CD4-positive, alpha-beta T cell treated with Interleukin-21 for 1 hour (primary cell): ENCODE data around the gene NCS1.
A peak's percentile ranks its signal among the peaks of the same experiment; 100 is the strongest.

Experiments
- DNase-seq: peaks from one replicate; pipeline ENCODE4 v3.0.0-alpha.2; 2020

Gene NCS1

DNA sequence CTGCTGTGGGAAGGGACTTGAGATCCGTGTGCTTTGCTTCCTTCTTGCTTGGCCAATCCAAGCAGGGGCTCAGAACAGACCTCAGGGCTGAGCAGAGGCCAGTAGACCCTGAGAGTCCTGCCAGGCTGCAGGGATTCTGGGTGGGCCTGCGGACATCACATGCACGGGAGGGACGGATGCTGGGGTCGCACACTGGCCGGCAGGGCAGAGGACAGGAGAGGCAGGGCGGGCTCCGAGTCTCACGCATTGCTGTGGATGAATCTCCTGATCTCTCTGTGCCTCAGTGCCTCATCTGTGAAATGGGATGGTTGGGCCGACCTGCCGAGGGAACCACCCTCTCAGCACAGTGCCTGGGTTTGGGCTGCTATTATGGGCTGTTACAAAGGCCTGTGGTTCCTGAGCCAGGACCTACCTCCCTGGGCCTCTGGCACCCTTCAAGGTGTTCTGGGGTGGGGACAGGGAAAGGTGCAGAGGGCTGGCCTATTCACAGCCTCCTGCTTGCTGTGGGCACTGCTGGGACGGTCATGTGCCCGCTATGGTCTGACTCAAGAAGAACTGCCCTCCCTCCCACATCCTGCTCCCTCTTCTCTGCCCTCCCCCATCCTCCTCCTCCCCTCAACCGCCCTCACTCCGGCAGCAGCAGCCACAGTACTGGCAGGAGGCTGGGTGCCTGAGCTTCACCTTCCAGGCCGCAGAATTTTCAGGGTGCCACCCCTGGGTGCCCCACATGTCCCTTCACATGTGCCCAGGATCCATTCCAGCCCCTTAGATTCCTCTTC is 43.3 kb downstream of the NCS1 start:
- no peak for DNase-seq

DNA sequence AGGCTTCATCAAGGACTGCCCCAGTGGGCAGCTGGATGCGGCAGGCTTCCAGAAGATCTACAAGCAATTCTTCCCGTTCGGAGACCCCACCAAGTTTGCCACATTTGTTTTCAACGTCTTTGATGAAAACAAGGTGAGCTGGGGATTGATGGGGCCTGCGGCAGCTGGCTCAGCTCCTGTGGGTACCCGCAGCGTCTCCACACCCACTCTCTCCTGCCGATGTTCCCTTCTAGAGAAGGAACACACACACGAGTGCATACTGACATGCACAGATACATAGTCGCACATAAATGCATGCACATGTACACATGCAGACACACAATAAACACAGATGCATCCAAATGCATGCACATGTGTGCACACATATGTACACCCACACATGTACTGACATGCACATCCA is 45.6 kb downstream of the NCS1 start:
- DNase-seq = no peak

DNA sequence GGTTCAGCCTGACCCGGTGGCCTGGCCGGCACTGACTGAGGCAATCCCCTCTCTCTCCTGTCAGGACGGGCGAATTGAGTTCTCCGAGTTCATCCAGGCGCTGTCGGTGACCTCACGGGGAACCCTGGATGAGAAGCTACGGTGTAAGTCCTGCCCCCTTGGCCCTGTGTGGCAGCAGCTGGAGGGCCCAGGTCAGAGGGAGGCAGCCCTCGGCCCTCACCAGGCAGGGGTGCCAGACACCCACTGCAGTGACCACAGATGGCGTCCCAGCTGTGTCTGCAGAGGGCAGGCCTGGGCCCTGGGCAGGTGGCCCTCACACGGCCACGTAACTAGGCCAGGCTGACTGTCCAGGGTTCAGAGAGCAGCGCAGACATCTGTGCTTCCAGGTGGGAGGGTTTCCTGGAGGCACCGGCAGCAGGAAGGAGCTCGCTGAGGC is 47.5 kb downstream of the NCS1 start:
- DNase-seq = no peak

DNA sequence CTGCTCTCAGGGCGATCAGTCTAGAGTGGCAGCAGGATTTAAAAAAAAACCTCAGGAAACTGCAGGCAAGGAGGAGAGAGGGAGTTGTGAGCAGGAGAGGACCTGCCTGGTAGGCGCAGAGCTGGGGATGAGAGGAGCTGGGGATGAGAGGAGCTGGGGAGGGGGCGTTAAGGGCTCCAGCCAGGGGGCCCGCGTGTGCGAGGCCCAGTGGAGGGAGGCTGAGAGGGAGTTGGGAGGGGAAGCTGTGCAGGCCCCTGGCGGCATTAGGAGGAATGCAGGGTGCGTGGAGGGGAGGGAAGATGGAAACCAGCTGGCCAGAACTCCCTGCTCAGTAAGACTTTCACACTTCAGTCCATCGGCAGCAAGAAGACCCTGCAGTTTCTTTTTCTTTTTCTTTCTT is 48.1 kb downstream of the NCS1 start:
- no peak for DNase-seq

DNA sequence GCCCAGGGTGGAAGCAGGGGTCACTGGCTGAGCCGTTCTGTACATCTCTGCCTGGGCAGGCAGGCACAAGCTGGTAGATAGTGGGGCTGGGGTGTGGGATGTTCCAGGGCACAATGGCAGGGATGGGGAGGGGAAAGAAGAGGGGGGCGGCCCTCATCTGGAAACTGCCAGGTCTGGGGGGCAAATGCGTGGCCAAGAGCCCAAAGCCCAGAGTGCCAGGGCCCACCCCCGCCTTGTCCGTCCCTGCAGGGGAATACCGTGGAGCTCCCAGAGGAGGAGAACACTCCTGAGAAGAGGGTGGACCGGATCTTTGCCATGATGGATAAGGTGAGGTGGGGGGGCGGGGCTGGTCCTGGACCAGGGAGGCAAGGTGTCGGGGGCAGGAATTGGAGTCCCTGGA is 50.6 kb downstream of the NCS1 start:
- DNase-seq = no peak

DNA sequence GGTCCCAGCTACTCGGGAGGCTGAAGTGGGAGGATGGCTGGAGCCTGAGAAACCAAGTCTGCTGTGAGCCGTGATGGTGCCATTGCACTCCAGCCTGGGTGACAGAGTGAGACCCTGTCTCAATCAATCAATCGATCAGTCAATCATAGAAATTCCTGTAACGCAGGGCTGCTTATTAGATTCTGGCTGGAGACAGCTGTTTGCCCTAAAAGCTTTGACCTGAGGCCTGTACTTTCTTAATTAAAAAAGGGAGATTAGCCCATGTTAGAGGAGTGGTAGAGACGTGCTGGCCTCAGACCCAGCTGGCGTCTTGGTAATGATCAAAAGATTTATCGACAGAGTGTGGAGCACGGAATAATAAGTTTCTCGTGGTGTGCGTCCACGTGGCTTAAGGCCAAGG is 52.9 kb downstream of the NCS1 start:
- no peak for DNase-seq

DNA sequence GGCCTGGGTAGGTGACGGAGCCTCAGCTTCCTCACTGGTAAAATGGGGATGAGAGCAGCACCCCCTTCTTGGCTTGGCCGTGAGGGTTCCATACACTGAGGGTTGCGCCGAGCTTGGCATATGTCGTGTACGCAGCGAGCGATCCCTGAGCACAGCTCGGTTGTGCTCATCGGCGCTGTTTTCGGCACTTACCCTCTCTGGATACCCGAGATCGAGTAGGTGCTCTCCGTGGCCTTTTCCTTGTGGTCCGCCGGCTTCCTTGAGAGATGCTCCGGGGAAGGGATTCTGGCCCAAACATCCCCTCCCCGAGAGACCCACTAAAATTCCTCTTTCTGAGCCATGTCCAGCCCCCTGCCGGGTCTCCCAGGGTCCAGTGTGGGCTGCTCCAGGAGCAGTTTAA is 53.4 kb downstream of the NCS1 start:
- DNase-seq = no peak

DNA sequence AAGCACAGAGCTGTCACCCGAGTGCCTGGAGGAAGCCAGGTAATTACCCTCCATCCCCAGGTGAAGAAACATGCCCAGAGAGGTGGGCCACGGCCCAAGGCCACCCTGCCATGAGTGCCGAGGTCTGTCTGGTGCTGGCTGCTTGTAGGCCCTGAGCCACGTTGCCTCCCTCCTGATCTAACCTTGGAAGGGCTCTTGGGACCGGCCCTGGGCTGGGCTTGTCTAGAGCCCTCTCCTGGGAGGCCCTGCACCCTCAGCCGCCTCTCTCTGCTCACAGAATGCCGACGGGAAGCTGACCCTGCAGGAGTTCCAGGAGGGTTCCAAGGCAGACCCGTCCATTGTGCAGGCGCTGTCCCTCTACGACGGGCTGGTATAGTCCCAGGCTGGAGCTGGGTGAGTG is 53.9 kb downstream of the NCS1 start:
- no peak for DNase-seq

DNA sequence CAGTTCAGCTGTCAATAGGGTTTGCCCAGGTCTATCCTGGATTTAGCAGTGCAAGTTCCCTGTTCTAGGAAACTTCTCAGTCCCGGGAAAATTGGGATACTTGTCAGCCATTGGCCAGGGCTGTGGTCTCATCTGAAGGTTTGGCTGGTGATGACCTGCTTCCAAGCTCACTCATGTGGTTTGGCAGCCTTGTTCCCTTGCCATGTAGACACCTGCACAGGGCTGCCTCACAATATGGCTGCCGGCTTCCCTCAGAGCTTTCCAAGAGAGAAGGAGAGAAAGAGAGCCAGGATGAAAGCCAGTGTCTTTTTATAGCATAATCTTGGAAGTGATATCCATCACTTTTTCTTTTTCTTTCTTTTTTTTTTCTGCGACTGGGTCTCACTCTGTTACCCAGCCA is 55.6 kb downstream of the NCS1 start:
- DNase-seq = no peak

DNA sequence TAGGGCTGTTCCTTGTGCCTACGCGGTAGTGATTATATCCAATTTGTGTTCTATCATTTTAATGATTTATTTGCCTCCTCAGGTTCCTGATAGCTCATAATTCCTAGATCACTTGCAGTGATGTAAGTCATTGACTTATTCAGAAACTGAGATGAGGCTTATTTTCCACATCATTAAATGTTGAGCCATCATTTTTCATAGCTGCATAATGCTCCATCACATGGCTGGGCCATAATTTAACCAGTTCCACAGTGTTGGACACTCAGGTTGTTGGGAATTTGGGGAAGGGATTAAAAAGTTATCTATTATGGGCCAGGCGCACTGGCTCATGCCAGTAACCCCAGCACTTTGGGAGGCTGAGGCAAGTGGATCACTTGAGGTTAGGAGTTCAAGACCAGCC is 57.6 kb downstream of the NCS1 start:
- no peak for DNase-seq

DNA sequence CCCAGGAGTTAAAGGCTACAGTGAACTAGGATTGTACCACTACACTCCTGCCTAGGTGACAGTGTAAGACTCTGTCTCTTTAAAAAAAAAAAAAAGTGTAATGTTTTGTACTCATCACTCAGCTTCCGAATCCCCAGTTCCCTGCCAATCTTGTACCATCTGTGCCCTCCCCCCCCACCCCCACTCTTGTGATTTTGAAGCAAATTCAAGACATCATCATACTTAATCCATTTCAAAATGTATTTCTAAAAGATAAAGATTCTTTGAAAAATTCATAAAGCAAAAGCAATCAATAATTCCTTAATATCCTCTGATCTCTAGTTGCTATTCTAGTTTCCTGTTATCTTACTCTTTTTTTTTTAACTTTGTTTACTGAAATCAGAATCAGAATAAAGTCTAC is 58.4 kb downstream of the NCS1 start:
- DNase-seq = no peak

DNA sequence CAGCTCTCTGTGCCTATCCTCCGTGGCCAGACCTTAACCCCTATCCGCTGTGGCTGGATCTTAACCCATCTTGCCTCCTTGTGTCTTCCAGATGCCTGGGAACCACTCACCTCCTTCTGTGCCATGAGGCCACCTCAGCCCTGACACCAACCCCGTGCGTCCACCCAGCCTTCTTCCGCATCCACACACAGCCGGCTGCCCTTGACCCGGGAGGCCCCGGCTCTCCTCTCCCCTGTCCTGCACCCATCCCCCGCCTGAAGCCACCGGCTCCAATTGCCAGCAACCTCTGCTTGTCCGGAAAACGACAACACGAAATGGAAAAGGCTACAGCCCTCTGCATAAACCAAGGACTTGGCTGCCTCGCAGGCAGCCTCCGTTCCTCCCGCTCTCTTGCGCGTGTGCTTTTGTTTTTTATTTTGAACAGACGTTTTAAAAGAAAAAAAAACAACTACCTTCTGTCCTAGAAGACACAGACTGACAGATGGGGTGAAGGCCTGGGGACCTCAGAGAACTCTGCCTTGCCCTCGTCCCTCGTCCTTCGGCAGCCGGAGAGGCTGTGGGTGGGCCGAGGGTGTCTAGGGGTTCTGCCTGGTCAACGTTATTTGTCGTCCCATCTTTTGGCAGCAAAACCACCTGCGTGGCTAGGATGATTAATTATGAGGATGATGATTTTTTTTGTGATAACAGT is 60.8 kb downstream of the NCS1 start:
- no peak for DNase-seq

DNA sequence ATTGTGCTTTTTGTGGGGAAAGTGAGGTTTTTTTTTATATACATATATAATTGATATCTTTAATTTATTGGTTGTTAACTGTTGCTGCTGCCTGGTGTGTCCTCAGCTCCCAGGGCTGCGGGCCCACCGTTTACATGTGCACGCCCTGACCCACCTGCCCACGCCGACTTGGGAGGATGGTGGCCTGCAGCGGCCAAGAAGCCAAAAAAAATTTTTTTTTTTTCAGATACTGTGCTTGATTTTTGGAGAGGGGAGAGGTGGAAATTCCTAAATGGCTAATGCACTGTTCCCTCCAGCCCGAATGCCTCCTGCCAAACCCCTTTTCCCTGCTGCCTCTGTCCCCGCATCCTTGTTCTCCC is 61.4 kb downstream of the NCS1 start:
- DNase-seq = no peak

DNA sequence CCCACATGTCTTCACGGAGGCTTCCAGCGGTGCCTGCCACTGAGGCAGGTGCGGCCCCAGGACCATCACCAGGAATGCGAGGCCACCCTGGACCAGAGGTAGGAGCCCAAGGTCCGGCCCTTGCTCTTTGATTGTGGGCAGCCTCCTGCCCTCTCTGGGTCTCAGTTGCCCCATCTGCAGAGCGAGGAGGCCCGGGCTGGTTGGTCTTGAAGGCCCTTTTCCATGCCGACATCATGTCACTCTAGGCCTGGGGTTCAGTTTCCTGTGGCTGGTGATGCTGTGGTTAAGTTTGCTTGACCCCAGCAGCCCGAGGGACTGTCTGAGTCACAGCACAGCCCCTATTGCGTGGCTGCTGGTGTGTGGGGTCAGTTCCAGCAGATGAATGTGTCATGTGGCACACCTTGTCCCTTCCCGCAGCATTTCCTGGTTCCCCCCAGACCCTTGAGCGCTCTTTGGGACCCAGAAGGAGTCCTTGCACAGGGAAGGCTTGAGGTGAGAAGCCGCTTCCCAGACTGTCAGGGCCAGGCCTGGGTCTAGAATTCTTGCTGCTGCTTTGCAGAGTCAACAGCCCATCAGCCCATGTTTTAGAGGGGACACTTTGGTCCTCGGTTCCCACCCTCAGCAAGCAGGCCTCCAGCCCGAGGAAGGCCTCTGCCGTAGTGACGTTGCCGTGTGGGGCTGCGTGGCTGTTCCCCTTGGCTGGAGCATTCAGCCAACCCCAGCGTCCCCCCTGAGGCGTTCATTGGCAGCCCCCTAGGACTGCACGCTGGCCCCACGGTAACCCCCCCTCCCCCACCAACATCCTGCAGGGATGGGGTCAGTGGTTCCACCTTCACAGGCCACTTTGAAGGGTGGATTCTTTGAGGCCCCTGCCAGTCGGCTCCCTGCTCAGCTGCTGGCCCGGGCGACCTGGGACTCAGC is 62.4 kb downstream of the NCS1 start:
- no peak for DNase-seq

DNA sequence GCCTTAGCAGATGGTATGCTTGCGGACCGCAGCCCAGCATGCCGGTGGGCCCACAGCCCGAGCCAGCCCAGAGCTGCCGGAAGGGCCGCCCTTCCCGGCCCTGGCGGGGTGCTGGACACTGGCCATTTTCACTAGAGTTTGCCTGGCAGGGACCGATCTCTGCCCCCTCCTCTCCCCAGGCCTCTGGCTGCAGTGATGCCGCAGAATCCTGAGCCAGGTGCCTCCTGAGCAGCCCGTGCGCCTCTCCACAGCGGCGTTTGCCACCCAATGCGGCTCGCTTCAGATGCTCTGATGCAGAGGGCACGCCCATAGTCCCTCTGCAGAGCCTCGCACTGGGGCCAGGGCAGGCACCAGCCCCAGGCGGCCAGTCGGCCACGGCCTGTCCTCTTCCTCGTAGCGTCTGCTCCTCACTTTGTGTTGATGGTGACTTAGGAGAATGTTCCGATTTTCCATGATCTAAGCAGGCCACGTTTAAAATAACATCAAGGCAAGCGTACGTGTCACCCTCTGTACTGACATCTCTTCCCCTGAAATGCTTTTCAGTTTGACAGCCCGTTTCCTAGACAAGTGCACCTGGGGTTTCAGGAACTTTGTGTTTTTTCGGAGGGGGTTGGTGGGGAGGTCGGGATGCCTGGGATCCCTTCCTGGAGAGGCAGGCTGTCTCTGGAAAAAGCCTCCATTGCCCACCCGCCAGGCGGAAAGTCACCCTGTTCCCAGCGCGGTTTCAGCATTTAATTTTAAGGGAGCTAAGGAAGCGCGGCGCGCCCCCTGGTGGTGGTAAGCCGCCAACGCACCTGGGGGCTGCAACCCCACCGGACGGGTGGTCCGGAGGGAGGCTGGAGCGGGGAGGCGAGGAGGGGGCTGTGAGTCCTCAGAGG is 63.6 kb downstream of the NCS1 start:
- peak; percentile 65 for DNase-seq

DNA sequence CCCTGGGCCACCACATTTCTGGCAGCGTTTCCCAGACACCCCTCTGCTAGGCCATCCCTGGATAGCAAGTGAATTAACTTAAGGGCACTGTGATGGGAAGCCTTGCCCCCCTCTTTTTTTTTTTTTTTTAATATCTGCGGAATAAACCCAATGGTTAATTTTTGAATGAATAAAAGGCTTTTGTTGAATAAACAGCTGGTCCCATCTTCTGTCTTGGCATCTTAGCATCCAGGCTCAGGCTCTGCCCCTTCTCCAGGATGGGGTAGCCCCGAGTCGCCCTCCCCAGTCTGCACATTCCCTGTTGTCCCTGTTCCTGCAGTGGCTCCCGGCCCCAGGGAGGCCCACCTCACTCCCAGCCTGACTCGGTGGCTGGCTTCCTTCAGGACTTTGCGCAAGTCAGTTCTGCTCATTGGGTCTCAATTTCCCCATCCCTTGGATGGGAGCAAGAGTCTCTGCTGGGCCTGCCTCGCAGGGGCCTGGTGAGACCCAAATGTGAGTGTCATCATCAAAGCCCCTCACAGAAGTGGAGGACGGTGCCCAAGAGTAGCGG is 64.3 kb downstream of the NCS1 start:
- DNase-seq = no peak

DNA sequence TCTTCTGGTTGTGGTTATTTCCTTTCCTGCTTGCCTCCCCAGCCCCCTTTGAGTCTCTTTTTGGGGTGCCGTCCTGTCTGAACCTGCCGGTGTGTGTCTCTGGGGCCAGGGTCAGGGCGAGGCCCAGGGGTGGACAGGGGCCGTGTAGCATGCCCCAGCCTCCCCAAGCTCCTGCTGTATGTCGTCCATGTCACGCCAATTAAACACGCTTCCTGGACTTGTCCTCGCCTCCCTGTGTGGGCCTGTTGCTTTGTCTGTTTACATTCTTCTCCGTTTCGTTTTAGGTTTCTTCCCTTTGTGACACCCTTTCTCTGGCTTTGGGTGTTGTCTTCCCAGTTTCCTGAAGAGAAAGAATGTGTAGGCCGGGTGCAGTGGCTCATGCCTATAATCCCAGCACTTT is 64.9 kb downstream of the NCS1 start:
- DNase-seq = no peak

DNA sequence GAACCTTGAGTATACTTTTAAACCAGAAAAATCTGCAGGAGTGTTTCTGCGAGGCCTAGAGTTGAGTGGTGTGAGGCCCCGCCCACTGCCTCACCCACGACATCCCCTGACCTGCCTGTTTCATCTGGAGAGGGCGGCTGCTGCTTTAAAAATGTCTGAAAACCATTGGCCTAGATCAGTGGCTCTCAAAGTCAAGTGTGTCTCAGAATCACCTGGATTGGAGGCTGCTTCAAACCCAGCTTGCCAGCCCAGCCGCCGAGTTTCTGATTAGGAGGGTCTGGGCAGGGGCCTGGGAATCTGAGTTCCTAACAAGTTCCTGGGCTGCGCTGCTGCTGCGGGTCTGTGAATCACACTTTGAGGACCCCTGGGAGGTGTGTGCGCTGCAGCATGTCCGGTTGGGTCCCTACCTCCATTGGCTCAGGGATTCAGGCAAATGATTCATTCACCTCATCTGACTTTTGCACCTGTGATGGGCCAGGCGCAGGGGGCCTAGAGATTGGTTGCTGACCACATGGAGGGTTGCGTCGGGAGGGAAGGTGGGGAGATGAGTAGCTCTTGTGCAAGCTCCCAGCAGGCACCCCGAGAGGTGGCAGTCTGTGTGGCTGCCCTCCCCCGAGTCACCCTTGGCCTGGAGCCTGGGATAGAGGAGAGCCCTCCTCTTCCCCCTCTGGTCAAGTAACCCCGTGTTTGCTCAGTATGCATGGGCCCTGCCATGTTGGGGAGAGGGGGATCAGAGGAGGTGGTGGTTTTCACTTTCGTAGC is 65.7 kb downstream of the NCS1 start:
- DNase-seq = no peak

DNA sequence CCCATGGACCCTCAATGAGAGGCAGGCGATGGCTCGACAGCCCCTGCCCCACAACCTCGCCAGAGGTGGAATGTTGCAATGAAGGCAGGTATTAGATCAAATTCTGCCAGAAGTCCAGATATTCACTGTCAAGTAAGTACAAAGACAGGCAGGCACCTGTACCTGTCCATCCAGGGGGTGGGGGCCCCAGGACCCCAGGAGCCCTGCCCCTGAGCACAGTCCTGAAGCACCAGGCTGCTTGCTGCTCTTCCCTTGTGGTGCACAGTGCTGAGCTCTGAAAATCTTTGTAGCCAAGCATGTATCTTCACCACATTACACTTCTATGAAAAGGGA is 67.1 kb downstream of the NCS1 start:
- no peak for DNase-seq

DNA sequence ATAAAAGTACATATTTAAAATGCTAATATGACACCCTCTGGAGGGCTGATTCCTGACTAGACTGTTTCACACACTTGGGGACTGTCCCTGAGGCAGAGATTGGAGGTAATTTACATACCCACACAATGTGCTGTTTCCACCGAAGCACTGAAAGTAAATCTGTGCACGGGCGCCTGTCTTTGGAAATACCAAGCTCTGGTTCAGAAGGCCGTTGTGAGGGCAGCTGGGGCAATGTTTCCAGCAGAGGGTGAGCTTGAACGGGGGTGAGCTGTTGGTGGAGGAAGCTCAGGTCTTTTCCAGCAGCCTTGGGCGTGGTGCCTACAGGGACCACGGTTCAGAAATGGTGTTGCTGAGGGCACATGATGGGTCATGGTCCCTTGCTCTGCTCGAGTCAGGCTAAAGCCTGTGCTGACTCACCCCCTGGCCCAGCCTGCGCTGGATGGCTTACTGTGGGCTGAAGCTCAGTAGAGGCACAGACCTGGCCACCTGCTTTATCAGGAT is 67.6 kb downstream of the NCS1 start:
- DNase-seq = peak; percentile 10

DNA sequence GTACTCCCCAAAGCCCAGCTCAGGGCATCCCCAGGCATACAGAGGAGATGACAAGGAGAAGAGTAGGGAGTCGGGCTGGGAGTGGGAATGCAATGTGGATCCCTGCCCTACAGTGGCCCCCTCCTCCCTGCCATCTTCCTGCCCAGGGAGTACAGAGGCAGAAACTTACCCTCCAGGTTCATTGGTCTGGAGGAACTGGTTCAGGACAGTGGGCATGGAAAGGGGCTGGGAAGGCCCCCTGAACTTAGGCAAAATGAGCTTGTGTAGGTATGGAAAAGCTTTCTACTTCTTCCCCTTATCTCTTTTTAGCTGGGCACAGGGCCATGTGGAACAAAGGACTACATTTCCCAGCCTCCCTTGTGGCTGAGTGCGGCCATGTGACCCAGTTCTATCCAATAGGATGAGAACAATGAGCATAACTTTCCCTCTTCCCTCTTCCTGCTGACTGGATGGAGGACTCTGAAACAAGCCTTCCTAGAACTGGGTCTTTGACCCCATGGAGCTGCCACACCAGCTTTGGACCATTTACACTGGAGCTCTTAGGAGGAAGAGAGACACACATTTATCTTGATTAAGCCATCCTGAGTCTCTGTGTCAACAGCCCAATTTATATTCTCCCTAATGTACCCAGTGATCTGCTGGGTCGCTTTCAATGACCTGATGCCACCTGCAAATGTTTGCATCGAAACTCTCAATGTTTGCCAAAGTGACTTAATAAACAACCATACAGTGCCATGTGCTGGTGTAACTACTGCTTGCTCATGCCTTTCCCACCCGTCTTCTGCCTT is 68.4 kb downstream of the NCS1 start:
- peak; percentile 65 for DNase-seq
